ENCODE measurements around the gene MRTFA.
A peak's percentile ranks its signal among the peaks of the same experiment; 100 is the strongest.

MRTFA gene

GRCh38 chr22:40635940-40636379 lies 559 bp downstream of the MRTFA start:
- peaks cover 55% of the 10 kb centered on the region for H3K79me2 ChIP-seq (ENCODE audit: insufficient read depth, low read length)
- peak overlapping the region; percentile 64 for H3K4me3 ChIP-seq (ENCODE audit: insufficient read depth, low read length, poor library complexity, severe bottlenecking)
- H3K9me3 ChIP-seq (ENCODE audit: insufficient read depth, low read length), result no peaks in the 10 kb centered on the region
- H2AFZ ChIP-seq (ENCODE audit: low read depth, low read length, severe bottlenecking), result no peak overlapping the region
- H3F3A ChIP-seq (ENCODE audit: insufficient read depth), result 0 out of 2 replicates have a peak, but pooled peaks cover 3% of the 10 kb centered on the region
- no peaks in the 10 kb centered on the region for H3K36me3 ChIP-seq (ENCODE audit: low read length)
- H3K27me3 ChIP-seq (ENCODE audit: low read length), result no peaks in the 10 kb centered on the region
- TF ChIP-seq EZH2phosphoT487 (conservative IDR thresholded peaks at IDR 0.05; ENCODE audit: low read length) (no peak), CTCF (IDR thresholded peaks at IDR 0.05; ENCODE audit: insufficient read depth, low read length, poor library complexity, severe bottlenecking) (no peak)
- H3K4me2 ChIP-seq (ENCODE audit: low read depth, low read length, poor library complexity, severe bottlenecking), result peak overlapping the region; percentile 74
- peak overlapping the region; percentile 75 for H3K9ac ChIP-seq (ENCODE audit: low read length)
- H3K9me2 ChIP-seq (replicated peaks; ENCODE audit: insufficient read depth, low read length), result no peaks in the 10 kb centered on the region
- peaks cover 30% of the 10 kb centered on the region; the same call in 1 of the 2 replicates for H4K20me1 ChIP-seq (ENCODE audit: low read depth, low read length)
- H3K27ac ChIP-seq (ENCODE audit: low read depth, low read length), result peak overlapping the region; percentile 46

GRCh38 chr22:40635043-40635939 lies 1.2 kb downstream of the MRTFA start:
- peaks cover 61% of the 10 kb centered on the region for H3K79me2 ChIP-seq (ENCODE audit: insufficient read depth, low read length)
- H2AFZ ChIP-seq (ENCODE audit: low read depth, low read length, severe bottlenecking), result no peak overlapping the region
- H3K27ac ChIP-seq (ENCODE audit: low read depth, low read length), result no peak overlapping the region
- H3K4me3 ChIP-seq (ENCODE audit: insufficient read depth, low read length, poor library complexity, severe bottlenecking), result peak overlapping the region; percentile 64
- peaks cover 30% of the 10 kb centered on the region; the same call in 1 of the 2 replicates for H4K20me1 ChIP-seq (ENCODE audit: low read depth, low read length)
- H3K4me2 ChIP-seq (ENCODE audit: low read depth, low read length, poor library complexity, severe bottlenecking), result peak overlapping the region; percentile 74
- H3K9ac ChIP-seq (ENCODE audit: low read length), result peak overlapping the region; percentile 75
- no peaks in the 10 kb centered on the region for H3K36me3 ChIP-seq (ENCODE audit: low read length)
- no peaks in the 10 kb centered on the region for H3K27me3 ChIP-seq (ENCODE audit: low read length)
- H3K9me2 ChIP-seq (replicated peaks; ENCODE audit: insufficient read depth, low read length), result no peaks in the 10 kb centered on the region
- 0 out of 2 replicates have a peak, but pooled peaks cover 3% of the 10 kb centered on the region for H3F3A ChIP-seq (ENCODE audit: insufficient read depth)
- no peaks in the 10 kb centered on the region for H3K9me3 ChIP-seq (ENCODE audit: insufficient read depth, low read length)
- TF ChIP-seq CTCF (IDR thresholded peaks at IDR 0.05; ENCODE audit: insufficient read depth, low read length, poor library complexity, severe bottlenecking) (no peak), EZH2phosphoT487 (conservative IDR thresholded peaks at IDR 0.05; ENCODE audit: low read length) (no peak)

GRCh38 chr22:40634119-40634903 lies 2.2 kb downstream of the MRTFA start:
- Histone ChIP-seq H3K4me2 (ENCODE audit: low read depth, low read length, poor library complexity, severe bottlenecking) (peak overlapping the region; percentile 74), H3K9me3 (ENCODE audit: insufficient read depth, low read length) (no peaks in the 10 kb centered on the region), H3K36me3 (ENCODE audit: low read length) (no peaks in the 10 kb centered on the region), H3K9ac (ENCODE audit: low read length) (peak overlapping the region; percentile 75), H3K27ac (ENCODE audit: low read depth, low read length) (no peak overlapping the region), H3K79me2 (ENCODE audit: insufficient read depth, low read length) (peaks cover 71% of the 10 kb centered on the region), H3F3A (ENCODE audit: insufficient read depth) (0 out of 2 replicates have a peak, but pooled peaks cover 3% of the 10 kb centered on the region), H2AFZ (ENCODE audit: low read depth, low read length, severe bottlenecking) (no peak overlapping the region), H4K20me1 (ENCODE audit: low read depth, low read length) (peaks cover 30% of the 10 kb centered on the region; the same call in 1 of the 2 replicates), H3K9me2 (replicated peaks; ENCODE audit: insufficient read depth, low read length) (no peaks in the 10 kb centered on the region), H3K27me3 (ENCODE audit: low read length) (no peaks in the 10 kb centered on the region), H3K4me3 (ENCODE audit: insufficient read depth, low read length, poor library complexity, severe bottlenecking) (peak overlapping the region; percentile 64)
- TF ChIP-seq EZH2phosphoT487 (conservative IDR thresholded peaks at IDR 0.05; ENCODE audit: low read length) (no peak), CTCF (IDR thresholded peaks at IDR 0.05; ENCODE audit: insufficient read depth, low read length, poor library complexity, severe bottlenecking) (no peak)

Data from SU-DHL-6 (cell line).